Measurements from ENCODE around the gene IQCB1.
A peak's percentile ranks its signal among the peaks of the same experiment; 100 is the strongest.

The IQCB1 gene

DNA sequence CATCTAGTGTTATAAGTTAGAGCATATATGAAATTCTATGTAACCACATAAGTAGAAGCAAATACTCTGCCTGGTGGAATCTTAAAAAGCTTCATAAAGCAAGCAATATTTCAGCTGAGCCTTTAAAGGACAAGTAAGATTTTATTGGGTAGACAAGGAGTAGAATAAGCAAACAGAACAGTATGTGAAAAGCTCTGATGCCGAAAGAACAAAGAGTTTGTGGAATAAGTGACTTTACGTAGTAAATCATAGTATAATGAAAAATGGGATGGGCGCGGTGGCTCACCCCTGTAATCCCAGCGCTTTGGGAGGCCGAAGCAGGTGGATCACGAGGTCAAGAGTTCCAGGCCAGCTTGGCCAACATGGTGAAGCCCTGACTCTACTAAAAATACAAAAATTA, 10.0 kb upstream of the IQCB1 start:
- no peak for DNase-seq (ENCODE audit: extremely low read depth, insufficient read length)
- TF ChIP-seq, protein P1, sequence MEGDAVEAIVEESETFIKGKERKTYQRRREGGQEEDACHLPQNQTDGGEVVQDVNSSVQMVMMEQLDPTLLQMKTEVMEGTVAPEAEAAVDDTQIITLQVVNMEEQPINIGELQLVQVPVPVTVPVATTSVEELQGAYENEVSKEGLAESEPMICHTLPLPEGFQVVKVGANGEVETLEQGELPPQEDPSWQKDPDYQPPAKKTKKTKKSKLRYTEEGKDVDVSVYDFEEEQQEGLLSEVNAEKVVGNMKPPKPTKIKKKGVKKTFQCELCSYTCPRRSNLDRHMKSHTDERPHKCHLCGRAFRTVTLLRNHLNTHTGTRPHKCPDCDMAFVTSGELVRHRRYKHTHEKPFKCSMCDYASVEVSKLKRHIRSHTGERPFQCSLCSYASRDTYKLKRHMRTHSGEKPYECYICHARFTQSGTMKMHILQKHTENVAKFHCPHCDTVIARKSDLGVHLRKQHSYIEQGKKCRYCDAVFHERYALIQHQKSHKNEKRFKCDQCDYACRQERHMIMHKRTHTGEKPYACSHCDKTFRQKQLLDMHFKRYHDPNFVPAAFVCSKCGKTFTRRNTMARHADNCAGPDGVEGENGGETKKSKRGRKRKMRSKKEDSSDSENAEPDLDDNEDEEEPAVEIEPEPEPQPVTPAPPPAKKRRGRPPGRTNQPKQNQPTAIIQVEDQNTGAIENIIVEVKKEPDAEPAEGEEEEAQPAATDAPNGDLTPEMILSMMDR (IDR thresholded peaks at IDR 0.05; ENCODE audit: insufficient read depth, low read length, poor library complexity, severe bottlenecking) = no peak
- Histone ChIP-seq H3K4me3 (replicated peaks; ENCODE audit: low read depth, low read length) (no peak overlapping the region), H3K27me3 (replicated peaks; ENCODE audit: control insufficient read depth, insufficient read depth, low read length) (no peaks in the 10 kb centered on the region), H3K36me3 (ENCODE audit: control insufficient read depth, insufficient read depth, low read length) (no peaks in the 10 kb centered on the region)

DNA sequence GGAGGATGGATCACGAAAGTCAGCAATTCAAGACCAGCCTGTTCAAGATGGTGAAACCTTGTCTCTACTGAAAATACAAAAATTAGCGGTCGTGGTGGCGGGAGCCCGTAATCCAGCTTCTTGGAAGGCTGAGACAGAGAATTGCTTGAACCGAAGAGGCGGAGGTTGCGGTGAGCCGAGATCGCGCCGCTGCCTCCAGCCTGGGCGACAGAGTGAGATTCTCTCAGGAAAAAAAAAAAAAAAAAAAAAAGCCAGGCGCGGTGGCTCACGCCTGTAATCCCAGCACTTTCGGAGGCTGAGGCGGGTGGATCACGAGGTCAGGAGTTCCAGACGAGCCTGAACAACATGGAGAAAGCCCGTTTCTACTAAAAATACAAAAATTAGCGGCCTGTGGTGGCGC, 5.1 kb upstream of the IQCB1 start:
- H3K36me3 ChIP-seq (ENCODE audit: control insufficient read depth, insufficient read depth, low read length) = no peaks in the 10 kb centered on the region; the same call in 1 of the 2 replicates
- DNase-seq (ENCODE audit: extremely low read depth, insufficient read length) = no peak
- H3K27me3 ChIP-seq (replicated peaks; ENCODE audit: control insufficient read depth, insufficient read depth, low read length) = no peaks in the 10 kb centered on the region
- TF ChIP-seq, protein P1 (IDR thresholded peaks at IDR 0.05; ENCODE audit: insufficient read depth, low read length, poor library complexity, severe bottlenecking) = no peak
- H3K4me3 ChIP-seq (replicated peaks; ENCODE audit: low read depth, low read length) = no peak overlapping the region

DNA sequence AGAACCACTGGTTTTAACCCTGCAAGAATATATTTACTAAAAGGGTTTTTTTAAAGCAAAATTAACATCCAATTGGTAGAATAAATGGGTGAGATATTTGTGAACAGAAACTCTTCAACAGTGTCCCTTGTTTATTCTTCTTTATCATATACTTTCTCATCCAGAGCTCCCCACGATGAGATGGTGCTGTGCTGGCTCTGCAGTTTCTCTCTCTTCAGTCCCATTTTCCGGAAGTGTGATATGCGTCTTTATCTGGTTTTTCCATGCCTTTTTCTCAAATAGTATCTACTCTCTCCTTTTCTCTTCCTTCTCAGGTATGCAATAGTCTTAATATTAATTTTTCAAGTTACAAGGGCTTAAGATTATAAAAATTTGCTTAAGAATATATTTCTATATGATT, 1.6 kb upstream of the IQCB1 start:
- DNase-seq (ENCODE audit: extremely low read depth, insufficient read length) = no peak
- Histone ChIP-seq H3K4me3 (replicated peaks; ENCODE audit: low read depth, low read length) (peak overlapping the region; percentile 97), H3K27me3 (replicated peaks; ENCODE audit: control insufficient read depth, insufficient read depth, low read length) (no peaks in the 10 kb centered on the region), H3K36me3 (ENCODE audit: control insufficient read depth, insufficient read depth, low read length) (no peaks in the 10 kb centered on the region; the same call in none of the 2 replicates)
- TF ChIP-seq, protein P1 (IDR thresholded peaks at IDR 0.05; ENCODE audit: insufficient read depth, low read length, poor library complexity, severe bottlenecking) = no peak

DNA sequence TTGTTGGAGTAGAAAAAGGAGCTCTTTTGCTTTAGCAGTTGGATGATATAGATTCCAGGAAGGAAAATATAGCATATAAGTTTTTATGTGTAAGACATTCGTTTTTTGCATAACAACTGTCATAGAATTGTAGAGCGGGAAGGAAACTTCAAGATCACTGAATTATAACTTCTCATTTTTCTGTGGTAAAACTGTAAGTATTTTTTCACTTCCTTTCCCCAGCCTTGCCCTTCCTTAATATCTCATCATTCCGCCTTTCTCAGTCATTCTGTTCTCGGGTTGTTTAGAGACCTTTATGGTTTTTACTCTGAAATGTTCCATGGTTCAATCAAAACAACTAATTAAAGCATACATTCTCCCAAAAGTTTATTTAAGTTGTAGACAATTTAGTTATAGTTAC, 1.2 kb upstream of the IQCB1 start:
- no peaks in the 10 kb centered on the region for H3K27me3 ChIP-seq (replicated peaks; ENCODE audit: control insufficient read depth, insufficient read depth, low read length)
- no peak for DNase-seq (ENCODE audit: extremely low read depth, insufficient read length)
- TF ChIP-seq, protein P1 (IDR thresholded peaks at IDR 0.05; ENCODE audit: insufficient read depth, low read length, poor library complexity, severe bottlenecking) = no peak
- H3K4me3 ChIP-seq (replicated peaks; ENCODE audit: low read depth, low read length) = peak overlapping the region; percentile 97
- no peaks in the 10 kb centered on the region; the same call in none of the 2 replicates for H3K36me3 ChIP-seq (ENCODE audit: control insufficient read depth, insufficient read depth, low read length)

DNA sequence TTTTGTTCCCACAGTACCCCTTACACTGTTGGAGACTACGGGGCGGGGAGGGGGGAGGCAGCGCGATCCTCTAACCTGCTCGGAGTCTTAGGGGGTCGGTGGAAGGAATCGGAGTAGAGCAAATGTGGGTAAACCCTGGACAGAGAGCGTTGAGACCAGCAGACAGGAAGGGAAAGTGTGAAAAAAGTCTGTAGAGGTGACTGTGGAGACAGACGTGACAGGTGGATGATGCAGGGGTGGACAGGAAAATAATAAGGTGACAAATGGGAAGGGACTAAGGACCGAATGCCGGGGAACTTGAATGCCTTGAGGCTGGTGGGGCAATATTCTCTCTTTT, 573 bp upstream of the IQCB1 start:
- H3K36me3 ChIP-seq (ENCODE audit: control insufficient read depth, insufficient read depth, low read length) = no peaks in the 10 kb centered on the region; the same call in none of the 2 replicates
- no peaks in the 10 kb centered on the region for H3K27me3 ChIP-seq (replicated peaks; ENCODE audit: control insufficient read depth, insufficient read depth, low read length)
- TF ChIP-seq, protein P1 (IDR thresholded peaks at IDR 0.05; ENCODE audit: insufficient read depth, low read length, poor library complexity, severe bottlenecking) = no peak
- DNase-seq (ENCODE audit: extremely low read depth, insufficient read length) = no peak
- H3K4me3 ChIP-seq (replicated peaks; ENCODE audit: low read depth, low read length) = peak overlapping the region; percentile 97

DNA sequence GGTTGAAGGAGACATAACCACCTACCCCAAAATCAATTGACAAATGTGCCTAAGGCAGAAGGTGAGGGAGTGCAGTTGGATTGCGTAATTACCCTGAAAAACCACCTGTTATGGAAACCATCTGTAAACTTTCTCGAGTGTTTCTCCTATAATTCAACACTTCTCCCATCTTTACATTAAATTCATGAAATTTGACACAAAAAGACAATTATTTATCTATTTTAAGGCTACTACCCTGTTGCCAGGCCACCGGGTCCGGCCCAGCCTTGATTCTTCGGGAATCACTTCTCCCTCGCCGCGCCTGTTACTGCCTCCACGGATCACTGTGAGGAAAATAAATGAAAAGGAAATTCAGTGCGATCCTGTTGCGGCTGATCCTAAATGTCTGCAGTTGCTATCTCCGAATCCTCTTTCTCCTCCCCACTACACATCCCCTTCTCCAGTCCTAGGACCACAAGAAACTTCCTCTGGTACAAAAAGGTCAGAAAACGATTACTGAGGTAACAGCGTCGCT, 646 bp downstream of the IQCB1 start:
- DNase-seq (ENCODE audit: extremely low read depth, insufficient read length) = no peak
- peak overlapping the region; percentile 97 for H3K4me3 ChIP-seq (replicated peaks; ENCODE audit: low read depth, low read length)
- TF ChIP-seq, protein P1 (IDR thresholded peaks at IDR 0.05; ENCODE audit: insufficient read depth, low read length, poor library complexity, severe bottlenecking) = no peak
- no peaks in the 10 kb centered on the region; the same call in none of the 2 replicates for H3K36me3 ChIP-seq (ENCODE audit: control insufficient read depth, insufficient read depth, low read length)
- H3K27me3 ChIP-seq (replicated peaks; ENCODE audit: control insufficient read depth, insufficient read depth, low read length) = no peaks in the 10 kb centered on the region
